LNCaP clone FGC (cell line): ENCODE results near the gene GRB10.

Experiments used
- DNase-seq: peaks from one replicate; pipeline ENCODE4 v3.0.0-alpha.2; 2011; ENCODE audit warnings: low read depth
- H3K4me3 ChIP-seq: 2 replicates; pipeline ENCODE4 v1.5.1; 2011; ENCODE audit warnings: mild to moderate bottlenecking, low read depth, low read length, control low read depth
- TF ChIP-seq, protein P1 (sequence below): IDR thresholded peaks from 2 replicates; pipeline ENCODE4 v1.5.1; 2012; ENCODE audit warnings: mild to moderate bottlenecking; ENCODE audit not compliant: control insufficient read depth, insufficient read depth; ENCODE audit errors: extremely low read depth

The GRB10 gene

DNA sequence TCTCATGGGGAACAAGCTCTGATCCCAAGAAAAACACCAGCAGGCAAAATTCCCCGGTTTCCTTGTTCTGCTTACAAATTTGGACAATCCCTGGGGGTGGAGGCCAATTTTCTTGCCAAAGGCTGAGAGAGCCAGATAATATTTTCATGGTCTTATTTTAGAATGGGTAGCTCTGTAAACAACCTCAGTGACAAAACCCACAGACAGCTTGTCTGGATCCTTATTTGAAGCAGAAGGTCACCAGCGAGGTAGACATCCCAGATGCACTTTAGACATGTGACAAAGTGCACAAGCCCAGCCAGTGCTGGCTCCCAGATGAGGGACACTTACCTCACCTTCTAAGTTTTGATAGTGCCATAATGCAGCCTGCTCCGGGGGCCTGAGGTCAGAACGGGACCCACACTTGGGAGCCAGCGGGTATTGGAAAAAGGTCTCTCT is 114.9 kb downstream of the GRB10 start:
- TF ChIP-seq, protein P1, sequence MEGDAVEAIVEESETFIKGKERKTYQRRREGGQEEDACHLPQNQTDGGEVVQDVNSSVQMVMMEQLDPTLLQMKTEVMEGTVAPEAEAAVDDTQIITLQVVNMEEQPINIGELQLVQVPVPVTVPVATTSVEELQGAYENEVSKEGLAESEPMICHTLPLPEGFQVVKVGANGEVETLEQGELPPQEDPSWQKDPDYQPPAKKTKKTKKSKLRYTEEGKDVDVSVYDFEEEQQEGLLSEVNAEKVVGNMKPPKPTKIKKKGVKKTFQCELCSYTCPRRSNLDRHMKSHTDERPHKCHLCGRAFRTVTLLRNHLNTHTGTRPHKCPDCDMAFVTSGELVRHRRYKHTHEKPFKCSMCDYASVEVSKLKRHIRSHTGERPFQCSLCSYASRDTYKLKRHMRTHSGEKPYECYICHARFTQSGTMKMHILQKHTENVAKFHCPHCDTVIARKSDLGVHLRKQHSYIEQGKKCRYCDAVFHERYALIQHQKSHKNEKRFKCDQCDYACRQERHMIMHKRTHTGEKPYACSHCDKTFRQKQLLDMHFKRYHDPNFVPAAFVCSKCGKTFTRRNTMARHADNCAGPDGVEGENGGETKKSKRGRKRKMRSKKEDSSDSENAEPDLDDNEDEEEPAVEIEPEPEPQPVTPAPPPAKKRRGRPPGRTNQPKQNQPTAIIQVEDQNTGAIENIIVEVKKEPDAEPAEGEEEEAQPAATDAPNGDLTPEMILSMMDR = no peak
- no peak overlapping the region for H3K4me3 ChIP-seq
- DNase-seq = no peak

GRCh38 chr7:50667338-50667737 is 115.4 kb downstream of the GRB10 start:
- TF ChIP-seq, protein P1 = no peak

DNA sequence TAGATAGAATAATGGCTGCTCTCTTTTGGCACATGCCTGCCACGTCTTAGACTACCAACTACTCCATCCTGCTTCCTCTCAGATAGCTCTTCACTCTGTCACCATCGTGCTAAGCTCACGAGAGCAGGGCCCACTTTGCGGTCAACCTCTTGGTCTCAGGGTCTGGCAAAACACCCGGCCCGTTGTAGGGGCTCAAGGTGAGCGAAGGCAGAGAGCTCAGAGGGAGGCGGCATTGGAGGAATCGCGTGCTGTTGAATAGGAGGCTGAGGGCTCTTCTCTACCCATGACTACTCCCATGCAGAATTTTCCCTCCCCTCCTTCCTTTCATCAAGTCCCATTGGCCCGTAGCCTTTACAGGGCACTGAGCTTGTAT is 116.6 kb downstream of the GRB10 start:
- TF ChIP-seq, protein P1 = no peak
- no peak for DNase-seq
- no peak overlapping the region for H3K4me3 ChIP-seq

More at GRCh38 chr7:50667338-50667737, 115.4 kb downstream of the GRB10 start:
- no peak for DNase-seq
- no peak overlapping the region for H3K4me3 ChIP-seq

DNA sequence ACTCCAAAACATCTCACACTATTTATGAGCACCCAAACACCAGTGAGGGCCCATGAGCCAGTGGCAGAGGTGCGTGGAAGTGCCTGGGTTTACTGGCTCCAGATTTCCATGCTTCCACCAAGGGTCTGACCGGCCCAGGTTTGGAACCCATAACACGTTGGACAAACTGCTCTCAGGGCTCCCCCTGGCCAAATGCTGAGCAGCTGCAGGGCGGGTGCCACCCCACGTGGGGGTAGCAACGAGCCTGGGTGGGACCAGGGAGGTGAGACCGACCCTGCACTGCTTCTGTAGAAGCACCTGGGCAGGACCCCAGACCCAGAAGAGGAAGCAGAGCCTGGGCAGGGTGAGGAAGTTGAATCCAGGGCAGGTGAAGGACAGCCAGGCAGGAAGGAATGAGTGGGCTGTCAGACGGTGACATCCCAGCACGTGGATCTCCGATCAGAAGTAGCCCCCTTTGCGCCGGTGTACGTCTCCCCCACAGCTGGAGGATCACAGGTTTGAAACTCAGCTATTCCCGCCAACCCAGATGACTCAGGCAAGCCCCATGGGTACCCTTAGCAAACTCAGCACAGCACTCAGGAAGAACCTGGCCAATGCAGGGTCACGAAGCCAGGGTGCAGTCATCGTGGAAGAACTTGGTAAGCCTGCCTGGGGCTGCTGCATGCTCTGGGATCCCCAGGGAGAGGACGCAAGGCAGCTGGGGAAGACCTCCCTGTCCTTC is 117.1 kb downstream of the GRB10 start:
- no peak for DNase-seq
- TF ChIP-seq, protein P1 = no peak
- H3K4me3 ChIP-seq = no peak overlapping the region

DNA sequence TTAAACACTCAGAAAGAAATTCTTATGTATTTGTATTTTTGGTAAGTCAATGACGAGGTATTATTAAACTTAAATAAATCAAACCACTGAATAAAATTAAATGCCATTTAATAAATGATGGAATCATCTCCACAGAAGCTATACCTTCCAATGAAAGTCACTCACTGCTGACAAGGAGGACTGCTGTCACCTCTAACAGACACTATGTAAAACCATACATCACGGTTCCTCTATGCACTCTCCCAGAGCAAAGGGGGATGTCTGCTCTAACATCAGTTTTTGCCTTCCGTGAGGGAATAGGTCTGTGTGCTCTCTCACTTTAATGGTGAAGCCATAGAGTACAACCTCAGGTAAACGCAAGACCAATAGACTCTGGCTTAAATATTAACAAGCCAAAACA is 117.8 kb downstream of the GRB10 start:
- no peak for DNase-seq
- no peak overlapping the region for H3K4me3 ChIP-seq
- TF ChIP-seq, protein P1 = no peak

DNA sequence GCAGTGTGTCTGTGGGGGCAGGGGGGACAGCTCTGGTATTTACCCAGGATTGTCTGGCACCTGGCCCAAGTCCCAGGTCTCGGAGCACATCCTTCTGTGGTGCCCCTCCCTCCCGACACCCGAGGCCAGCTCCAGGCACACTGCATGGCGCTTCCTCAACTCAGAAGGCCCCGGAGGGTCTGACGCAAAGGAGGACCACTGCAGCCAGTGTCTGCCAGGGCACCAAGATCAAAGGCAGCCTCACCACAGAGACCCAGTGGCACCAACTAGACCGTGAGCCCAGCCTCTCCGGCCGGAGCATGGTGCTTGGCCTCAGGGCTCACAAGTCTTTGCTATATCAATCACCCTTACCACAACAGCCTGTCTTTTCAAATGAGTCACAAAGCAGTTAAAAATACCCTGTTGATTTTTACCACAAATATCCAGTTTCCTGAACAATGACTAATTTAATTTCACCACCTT is 118.2 kb downstream of the GRB10 start:
- H3K4me3 ChIP-seq = no peak overlapping the region
- no peak for DNase-seq
- TF ChIP-seq, protein P1 = no peak
